ENCODE results near the gene HTT-AS.

The HTT-AS gene

GRCh38 chr4:3022112-3022511 lies 52.2 kb downstream of the HTT-AS start:
- no peak for TF ChIP-seq CTCF (IDR thresholded peaks at IDR 0.05; ENCODE audit: low read depth, low read length)
- H3K4me3 ChIP-seq (replicated peaks in 1 of 2; ENCODE audit: low read depth in 2 of 2, low read length in 2 of 2): no peak overlapping the region
- DNase-seq (ENCODE audit: low read depth in 2 of 2): no peak

GRCh38 chr4:3021627-3022026 lies 52.7 kb downstream of the HTT-AS start:
- no peak overlapping the region for H3K4me3 ChIP-seq (replicated peaks in 1 of 2; ENCODE audit: low read depth in 2 of 2, low read length in 2 of 2)
- no peak for DNase-seq (ENCODE audit: low read depth in 2 of 2)
- TF ChIP-seq CTCF (IDR thresholded peaks at IDR 0.05; ENCODE audit: low read depth, low read length): no peak

- no peak for DNase-seq (ENCODE audit: low read depth in 2 of 2)
- H3K4me3 ChIP-seq (replicated peaks in 1 of 2; ENCODE audit: low read depth in 2 of 2, low read length in 2 of 2): no peak overlapping the region
- no peak for TF ChIP-seq CTCF (IDR thresholded peaks at IDR 0.05; ENCODE audit: low read depth, low read length)
Measured at GRCh38 chr4:3021127-3021526, 53.2 kb downstream of the HTT-AS start.

GRCh38 chr4:3019145-3019846 lies 55.0 kb downstream of the HTT-AS start:
- TF ChIP-seq CTCF (IDR thresholded peaks at IDR 0.05; ENCODE audit: low read depth, low read length): no peak
- DNase-seq (ENCODE audit: low read depth in 2 of 2): no peak
- no peak overlapping the region for H3K4me3 ChIP-seq (replicated peaks in 1 of 2; ENCODE audit: low read depth in 2 of 2, low read length in 2 of 2)

GRCh38 chr4:3017504-3017903 lies 56.8 kb downstream of the HTT-AS start:
- DNase-seq (ENCODE audit: low read depth in 2 of 2): no peak
- no peak for TF ChIP-seq CTCF (IDR thresholded peaks at IDR 0.05; ENCODE audit: low read depth, low read length)
- H3K4me3 ChIP-seq (replicated peaks in 1 of 2; ENCODE audit: low read depth in 2 of 2, low read length in 2 of 2): no peak overlapping the region

- TF ChIP-seq CTCF (IDR thresholded peaks at IDR 0.05; ENCODE audit: low read depth, low read length): no peak
- H3K4me3 ChIP-seq (replicated peaks in 1 of 2; ENCODE audit: low read depth in 2 of 2, low read length in 2 of 2): no peak overlapping the region
- DNase-seq (ENCODE audit: low read depth in 2 of 2): no peak
Measured at GRCh38 chr4:3016961-3017360, 57.4 kb downstream of the HTT-AS start.

- no peak for DNase-seq (ENCODE audit: low read depth in 2 of 2)
- H3K4me3 ChIP-seq (replicated peaks in 1 of 2; ENCODE audit: low read depth in 2 of 2, low read length in 2 of 2): no peak overlapping the region
- TF ChIP-seq CTCF (IDR thresholded peaks at IDR 0.05; ENCODE audit: low read depth, low read length): no peak
Measured at GRCh38 chr4:3013839-3014350, 60.4 kb downstream of the HTT-AS start.

All from cardiac fibroblast (primary cell).